Smooth muscle cell of trachea (primary cell): ENCODE data around the gene AMY1A. TPM values are rescaled to one million over a fixed set of nuclear protein-coding genes. Genes with fewer than 3 reads are reported as not detected.

Experiments used
- total RNA-seq: library from RNA; depleted of rRNA; stranded (reverse); fragments of >200 nt; gene quantifications from 2 replicates; pipeline ENCODE4 v1.2.1, GENCODE V29; 2014

Gene AMY1A
- total RNA-seq = not detected in 2 replicates

DNA sequence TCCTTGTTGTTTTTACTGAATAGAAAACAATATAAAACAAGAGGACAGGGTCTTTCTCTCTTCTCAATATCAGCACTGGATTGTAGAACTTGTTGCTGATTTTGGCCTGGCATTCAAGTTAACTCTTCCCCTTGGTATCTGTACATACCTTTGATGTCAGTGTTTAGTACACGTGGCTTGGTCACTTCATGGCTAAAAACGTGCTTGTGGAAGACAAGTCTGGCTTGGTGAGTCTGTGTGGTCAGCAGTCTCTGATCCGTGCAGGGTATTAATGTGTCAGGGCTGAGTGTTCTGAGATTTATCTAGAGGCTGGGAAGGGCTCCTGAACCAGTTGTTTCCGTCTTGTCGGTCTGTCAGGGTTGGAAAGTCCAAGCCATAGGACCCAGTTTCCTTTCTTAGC lies at the start of gene AMY1A:
AMY1A (plus strand) TSS at position 301 of the 400 bp plus-strand sequence. CDS start 571 bp downstream, outside the sequence.

DNA sequence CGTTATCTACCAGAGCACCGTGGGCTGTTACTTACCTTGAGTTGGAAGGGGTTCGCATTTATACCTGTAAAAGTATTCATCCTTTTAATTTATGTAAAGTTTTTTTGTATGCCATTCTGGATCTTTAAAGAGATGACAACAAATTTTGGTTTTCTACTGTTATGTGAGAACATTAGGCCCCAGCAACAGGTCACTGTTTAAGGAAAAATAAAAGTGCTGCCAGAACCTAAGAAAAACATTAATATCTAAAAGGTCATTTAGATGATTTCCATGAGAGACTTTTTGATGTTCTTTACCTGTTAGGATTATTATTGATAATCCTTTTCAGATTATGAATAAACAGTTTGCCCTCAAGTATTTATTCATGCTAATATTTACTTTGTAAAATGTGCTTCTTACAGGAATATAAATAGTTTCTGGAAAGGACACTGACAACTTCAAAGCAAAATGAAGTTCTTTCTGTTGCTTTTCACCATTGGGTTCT lies 38.5 kb upstream of the AMY1A start, which contains the start of gene AMY2A:
AMY2A (plus strand) TSS at position 434 of the 484 bp plus-strand sequence; CDS start at position 448, 14 bp downstream.

GRCh38 chr1:103696110-103696509 lies 40.5 kb downstream of the AMY1A start, which contains the start of gene AMY1B:
AMY1B (minus strand) TSS chr1:103696210; CDS start chr1:103695639, 571 bp downstream.

Other genes starting within 250 kb of the AMY1A start
- 5.8 and 6.1 TPM in 2 replicates for gene RNPC3, start 130.1 kb upstream of the AMY1A start, total RNA-seq
- 2.3 and 5.8 TPM in 2 replicates for gene AMY2B, start 84.2 kb upstream of the AMY1A start, total RNA-seq
- gene AMY2A, start 38.3 kb upstream of the AMY1A start, total RNA-seq = not detected in 2 replicates
- not detected in 2 replicates for gene AMY1B, start 40.5 kb downstream of the AMY1A start, total RNA-seq
- gene AMY1C, start 94.1 kb downstream of the AMY1A start, total RNA-seq = not detected in 2 replicates